ENCODE results near the gene EFR3B. TPM values are rescaled to one million over a fixed set of nuclear protein-coding genes. Genes with fewer than 3 reads are reported as not detected.

Gene EFR3B
- total and polyA plus RNA-seq, 2 of the 13 experiments (the other 11 are each of a cell fraction or from before 2014, with no cell fraction given) = 0.42 TPM

DNA sequence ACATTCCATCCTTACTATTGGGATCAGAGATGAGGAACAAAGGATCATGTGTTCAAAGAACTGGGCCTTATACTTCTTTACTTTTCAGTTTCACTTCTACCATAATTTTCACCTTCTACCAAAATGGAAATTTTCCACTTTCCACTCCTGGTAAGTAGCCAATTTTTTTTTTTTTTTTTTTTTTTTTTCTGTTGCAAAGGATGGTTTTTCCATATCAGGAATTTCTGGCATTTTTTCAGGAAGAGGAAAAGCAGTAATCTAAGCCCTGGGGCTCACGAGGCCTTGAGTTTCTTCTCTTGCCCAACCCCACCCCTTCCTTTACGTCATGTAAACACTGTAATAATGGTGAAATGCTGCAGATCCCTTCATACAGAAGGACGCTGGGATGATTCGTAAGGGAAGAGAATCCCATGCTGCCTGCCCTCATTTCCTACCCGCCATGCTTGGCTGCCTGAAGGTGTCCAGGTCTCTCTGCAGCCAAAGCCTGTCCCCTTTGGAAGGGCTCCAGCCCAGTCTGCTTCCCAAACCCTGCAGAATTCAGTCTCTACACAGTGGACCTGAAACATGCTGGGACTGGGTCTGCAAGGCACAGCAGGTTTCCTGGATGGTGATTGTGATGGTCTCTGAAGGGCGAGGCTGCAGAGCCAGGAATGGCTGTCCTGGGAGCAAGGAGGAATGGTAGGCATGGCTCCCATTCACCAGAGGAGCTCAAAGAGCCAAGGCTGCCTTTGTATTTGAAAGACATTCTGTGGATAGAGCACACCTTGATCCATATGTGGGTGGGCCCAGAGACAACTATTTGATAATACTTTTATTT, 57.0 kb downstream of the EFR3B start:
- no peak for FAIRE-seq
- 0 out of 2 replicates have a peak overlapping the region, but pooled peaks have one; percentile 22 for H3K4me2 ChIP-seq (ENCODE audit: low read depth, low read length)

More for the DNA sequence above, 57.0 kb downstream of the EFR3B start:
- no peaks in the 10 kb centered on the region for H3K79me2 ChIP-seq (ENCODE audit: insufficient read depth, low read length)
- no peak overlapping the region for H3K9ac ChIP-seq (ENCODE audit: insufficient read depth, low read depth, low read length)
- peaks cover 0 to 7% of the 10 kb centered on the region in 2 experiments; a peak in 1 of 5 replicates for H3K27me3 ChIP-seq (ENCODE audit: control insufficient read depth in 1 of 2, insufficient read depth in 2 of 2, low read length in 2 of 2)
- BruUV-seq (replicated peaks) = no TSS peak
- ChIA-PET POLR2A (no interaction called here), CTCF (ENCODE audit: low intra/inter-chr PET ratio, low total read pairs) (no interaction called here)
- WGBS (ENCODE audit: low lambda C conversion rate) = 45% methylated on average over 6 of the region's 6 CpGs
- in situ Hi-C loops (cut with HindIII; ENCODE audit: extremely low pct_ligation_motif_present, low pct_unique_long_range_greater_than_20kb) = no loop called here
- TF ChIP-seq MLXIP (CRISPR knock-in tag; IDR thresholded peaks at IDR 0.05; ENCODE audit: borderline replicate concordance) = no peak
- TF ChIP-seq ZFP1 (CRISPR knock-in tag; IDR thresholded peaks at IDR 0.05) = no peak
- TF ChIP-seq ZNF816 (CRISPR knock-in tag; IDR thresholded peaks at IDR 0.05; ENCODE audit: borderline replicate concordance) = no peak
- TF ChIP-seq FUBP1 (CRISPR knock-in tag; IDR thresholded peaks at IDR 0.05; ENCODE audit: borderline replicate concordance) = no peak
- TF ChIP-seq MED8 (CRISPR knock-in tag; IDR thresholded peaks at IDR 0.05; ENCODE audit: insufficient replicate concordance) = no peak
- no peak for TF ChIP-seq GABPA (IDR thresholded peaks at IDR 0.05; ENCODE audit: low read depth, low read length)
- no peak for TF ChIP-seq GABPA (CRISPR knock-in tag; IDR thresholded peaks at IDR 0.05; ENCODE audit: low read depth)
- TF ChIP-seq ELF3 (CRISPR knock-in tag; IDR thresholded peaks at IDR 0.05) = no peak
- TF ChIP-seq ZBTB3 (CRISPR knock-in tag; IDR thresholded peaks at IDR 0.05; ENCODE audit: borderline replicate concordance, low read depth) = no peak
- TF ChIP-seq, protein P1, sequence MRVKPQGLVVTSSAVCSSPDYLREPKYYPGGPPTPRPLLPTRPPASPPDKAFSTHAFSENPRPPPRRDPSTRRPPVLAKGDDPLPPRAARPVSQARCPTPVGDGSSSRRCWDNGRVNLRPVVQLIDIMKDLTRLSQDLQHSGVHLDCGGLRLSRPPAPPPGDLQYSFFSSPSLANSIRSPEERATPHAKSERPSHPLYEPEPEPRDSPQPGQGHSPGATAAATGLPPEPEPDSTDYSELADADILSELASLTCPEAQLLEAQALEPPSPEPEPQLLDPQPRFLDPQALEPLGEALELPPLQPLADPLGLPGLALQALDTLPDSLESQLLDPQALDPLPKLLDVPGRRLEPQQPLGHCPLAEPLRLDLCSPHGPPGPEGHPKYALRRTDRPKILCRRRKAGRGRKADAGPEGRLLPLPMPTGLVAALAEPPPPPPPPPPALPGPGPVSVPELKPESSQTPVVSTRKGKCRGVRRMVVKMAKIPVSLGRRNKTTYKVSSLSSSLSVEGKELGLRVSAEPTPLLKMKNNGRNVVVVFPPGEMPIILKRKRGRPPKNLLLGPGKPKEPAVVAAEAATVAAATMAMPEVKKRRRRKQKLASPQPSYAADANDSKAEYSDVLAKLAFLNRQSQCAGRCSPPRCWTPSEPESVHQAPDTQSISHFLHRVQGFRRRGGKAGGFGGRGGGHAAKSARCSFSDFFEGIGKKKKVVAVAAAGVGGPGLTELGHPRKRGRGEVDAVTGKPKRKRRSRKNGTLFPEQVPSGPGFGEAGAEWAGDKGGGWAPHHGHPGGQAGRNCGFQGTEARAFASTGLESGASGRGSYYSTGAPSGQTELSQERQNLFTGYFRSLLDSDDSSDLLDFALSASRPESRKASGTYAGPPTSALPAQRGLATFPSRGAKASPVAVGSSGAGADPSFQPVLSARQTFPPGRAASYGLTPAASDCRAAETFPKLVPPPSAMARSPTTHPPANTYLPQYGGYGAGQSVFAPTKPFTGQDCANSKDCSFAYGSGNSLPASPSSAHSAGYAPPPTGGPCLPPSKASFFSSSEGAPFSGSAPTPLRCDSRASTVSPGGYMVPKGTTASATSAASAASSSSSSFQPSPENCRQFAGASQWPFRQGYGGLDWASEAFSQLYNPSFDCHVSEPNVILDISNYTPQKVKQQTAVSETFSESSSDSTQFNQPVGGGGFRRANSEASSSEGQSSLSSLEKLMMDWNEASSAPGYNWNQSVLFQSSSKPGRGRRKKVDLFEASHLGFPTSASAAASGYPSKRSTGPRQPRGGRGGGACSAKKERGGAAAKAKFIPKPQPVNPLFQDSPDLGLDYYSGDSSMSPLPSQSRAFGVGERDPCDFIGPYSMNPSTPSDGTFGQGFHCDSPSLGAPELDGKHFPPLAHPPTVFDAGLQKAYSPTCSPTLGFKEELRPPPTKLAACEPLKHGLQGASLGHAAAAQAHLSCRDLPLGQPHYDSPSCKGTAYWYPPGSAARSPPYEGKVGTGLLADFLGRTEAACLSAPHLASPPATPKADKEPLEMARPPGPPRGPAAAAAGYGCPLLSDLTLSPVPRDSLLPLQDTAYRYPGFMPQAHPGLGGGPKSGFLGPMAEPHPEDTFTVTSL (CRISPR knock-in tag; IDR thresholded peaks at IDR 0.05; ENCODE audit: borderline replicate concordance) = no peak
- TF ChIP-seq, protein P2, sequence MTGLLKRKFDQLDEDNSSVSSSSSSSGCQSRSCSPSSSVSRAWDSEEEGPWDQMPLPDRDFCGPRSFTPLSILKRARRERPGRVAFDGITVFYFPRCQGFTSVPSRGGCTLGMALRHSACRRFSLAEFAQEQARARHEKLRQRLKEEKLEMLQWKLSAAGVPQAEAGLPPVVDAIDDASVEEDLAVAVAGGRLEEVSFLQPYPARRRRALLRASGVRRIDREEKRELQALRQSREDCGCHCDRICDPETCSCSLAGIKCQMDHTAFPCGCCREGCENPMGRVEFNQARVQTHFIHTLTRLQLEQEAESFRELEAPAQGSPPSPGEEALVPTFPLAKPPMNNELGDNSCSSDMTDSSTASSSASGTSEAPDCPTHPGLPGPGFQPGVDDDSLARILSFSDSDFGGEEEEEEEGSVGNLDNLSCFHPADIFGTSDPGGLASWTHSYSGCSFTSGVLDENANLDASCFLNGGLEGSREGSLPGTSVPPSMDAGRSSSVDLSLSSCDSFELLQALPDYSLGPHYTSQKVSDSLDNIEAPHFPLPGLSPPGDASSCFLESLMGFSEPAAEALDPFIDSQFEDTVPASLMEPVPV (CRISPR knock-in tag; IDR thresholded peaks at IDR 0.05) = no peak
- intact Hi-C loops (cut with micrococcal nuclease; ENCODE audit: unreplicated experiment) = no loop called here
- H3K4me1 ChIP-seq (ENCODE audit: insufficient read depth, low read length) = no peaks in the 10 kb centered on the region
- no peak overlapping the region for H3K27ac ChIP-seq (ENCODE audit: extremely low read length, insufficient read depth, low read length)
- H4K20me1 ChIP-seq (ENCODE audit: insufficient read depth, low read length) = no peaks in the 10 kb centered on the region
- H2AFZ ChIP-seq (ENCODE audit: low read length) = no peak overlapping the region
- no peak for ATAC-seq
- H3K4me3 ChIP-seq (replicated peaks in 1 of 3; ENCODE audit: insufficient read depth in 1 of 3, low read depth in 2 of 3, low read length in 3 of 3) = no peak overlapping the region
- no peak for DNase-seq (ENCODE audit: low spot score)
- H3K9me3 ChIP-seq (ENCODE audit: low read length) = no peaks in the 10 kb centered on the region
- H3K36me3 ChIP-seq (replicated peaks in 1 of 2; ENCODE audit: control insufficient read depth in 1 of 2, insufficient read depth in 2 of 2, low read length in 2 of 2) = no peaks in the 10 kb centered on the region
